Epithelial cell of proximal tubule (primary cell): Measurements from ENCODE around the gene PTBP1. TPM values are rescaled to one million over a fixed set of nuclear protein-coding genes. Genes with fewer than 3 reads are reported as not detected.

ENCODE experiments used
- DNase-seq: peaks from one replicate; pipeline ENCODE4 v3.0.0-alpha.2; 2011; ENCODE audit warnings: low read depth
- H3K4me3 ChIP-seq: 2 replicates; pipeline ENCODE4 v1.5.1; 2011; ENCODE audit warnings: low read depth, mild to moderate bottlenecking, low read length
- CTCF ChIP-seq: conservative IDR thresholded peaks from 2 replicates; pipeline ENCODE4 v1.5.1; 2012; ENCODE audit warnings: low read depth, mild to moderate bottlenecking, low read length
- total RNA-seq: library from RNA; depleted of rRNA; stranded (reverse); fragments of >200 nt; gene quantifications from 2 replicates; pipeline ENCODE4 v1.2.3, GENCODE V29; 2015

The PTBP1 gene
- total RNA-seq, 1 donor from 2014 or later: 186 TPM

GRCh38 chr19:802498-803098, 5.3 kb downstream of the PTBP1 start:
- DNase-seq: no peak
- TF ChIP-seq CTCF: no peak
- no peak overlapping the region for H3K4me3 ChIP-seq

DNA sequence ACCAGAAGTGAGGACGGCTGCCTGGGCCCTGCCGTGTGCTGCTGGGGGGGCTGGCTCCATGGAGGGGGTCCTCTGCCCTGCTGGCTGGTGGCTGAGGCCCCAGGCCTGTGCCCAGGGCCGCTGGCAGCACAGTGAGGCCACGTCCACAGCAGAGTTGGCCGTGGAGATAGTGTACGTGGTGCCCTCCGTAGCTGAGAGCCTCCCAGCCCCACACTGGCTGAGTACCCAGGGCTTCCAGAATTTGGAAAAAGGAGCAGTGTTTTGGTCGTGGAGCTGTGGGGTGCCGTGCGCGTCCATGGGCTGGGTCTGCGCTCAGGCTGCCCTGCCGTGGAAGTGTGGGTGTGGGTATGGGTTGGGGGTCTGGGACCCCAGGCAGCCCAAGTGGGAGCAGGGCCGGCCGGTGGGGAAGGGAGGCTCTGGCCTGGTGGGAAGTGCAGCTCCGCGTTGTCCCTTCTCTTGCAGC, 5.9 kb downstream of the PTBP1 start:
- no peak overlapping the region for H3K4me3 ChIP-seq
- no peak for TF ChIP-seq CTCF
- DNase-seq: no peak

- H3K4me3 ChIP-seq: no peak overlapping the region
- DNase-seq: no peak
- TF ChIP-seq CTCF: no peak
These were observed 6.6 kb downstream of the PTBP1 start for GRCh38 chr19:803686-804418.

- H3K4me3 ChIP-seq: no peak overlapping the region
- TF ChIP-seq CTCF: no peak
- DNase-seq: no peak
These were observed 7.3 kb downstream of the PTBP1 start for GRCh38 chr19:804419-805165.

- H3K4me3 ChIP-seq: no peak overlapping the region
- no peak for TF ChIP-seq CTCF
- DNase-seq: no peak
These were observed 7.9 kb downstream of the PTBP1 start for GRCh38 chr19:805166-805551.

GRCh38 chr19:805600-806550, 8.6 kb downstream of the PTBP1 start:
- no peak for DNase-seq
- TF ChIP-seq CTCF: no peak
- H3K4me3 ChIP-seq: no peak overlapping the region
